Measurements from ENCODE around the gene DLD.

GRCh38 chr7:107918948-107919347 is 28.0 kb downstream of the DLD start:
- TF ChIP-seq ZNF274 (IDR thresholded peaks at IDR 0.05; ENCODE audit: low read depth, low read length): no peak
- TF ChIP-seq YY1 (IDR thresholded peaks at IDR 0.05; ENCODE audit: insufficient read depth, insufficient read length): no peak
